Activated CD4-positive, alpha-beta T cell treated with anti-CD3 and anti-CD28 coated beads, Interleukin-2, Interleukin-6, amounts not matched to agents 100 ng/mL and 50 ng/mL, durations not matched to agents 16 hours and 8 hours (primary cell): ENCODE data around the gene THBS1.

Source experiments
- DNase-seq: peaks from one replicate; pipeline ENCODE4 v3.0.0-alpha.2; 2020

THBS1 gene

DNA sequence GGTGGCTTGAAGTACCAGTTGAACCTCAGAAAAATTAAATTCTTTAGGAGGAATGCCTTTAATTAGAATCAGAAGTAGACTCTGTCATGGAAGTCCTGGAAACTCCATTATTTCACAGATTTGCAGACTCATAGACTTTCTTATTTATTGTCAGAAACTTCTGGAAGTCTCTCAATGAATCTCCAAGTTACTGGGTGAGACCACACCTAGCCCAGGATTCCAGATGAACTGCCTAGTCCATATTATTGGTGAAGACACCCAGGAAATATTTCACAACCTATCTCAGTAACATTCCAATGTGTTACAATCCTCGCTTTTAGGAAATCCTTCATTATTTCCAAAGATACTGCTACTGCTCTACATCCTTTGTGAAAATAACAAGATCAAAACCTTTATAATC, 6.5 kb upstream of the THBS1 start:
- DNase-seq = no peak

DNA sequence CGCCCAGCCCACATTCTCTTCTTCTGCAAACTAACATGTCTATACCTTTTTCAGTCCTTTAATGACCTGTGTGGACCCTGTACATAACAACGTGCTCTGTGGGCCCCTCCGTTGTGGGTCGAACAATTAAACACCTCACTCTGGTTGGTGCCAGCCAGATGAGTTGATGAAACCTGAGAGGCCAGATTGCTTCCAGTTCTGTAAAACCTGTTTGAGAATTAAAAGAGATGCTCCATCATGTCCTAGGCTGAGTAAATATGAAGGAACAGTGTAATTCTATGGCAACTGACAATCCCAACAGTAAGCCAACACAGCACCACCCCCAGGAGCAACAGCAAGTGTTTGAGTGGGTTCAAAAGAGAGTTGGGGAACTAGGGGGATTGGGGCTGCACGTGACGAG, 5.7 kb upstream of the THBS1 start:
- DNase-seq = no peak

DNA sequence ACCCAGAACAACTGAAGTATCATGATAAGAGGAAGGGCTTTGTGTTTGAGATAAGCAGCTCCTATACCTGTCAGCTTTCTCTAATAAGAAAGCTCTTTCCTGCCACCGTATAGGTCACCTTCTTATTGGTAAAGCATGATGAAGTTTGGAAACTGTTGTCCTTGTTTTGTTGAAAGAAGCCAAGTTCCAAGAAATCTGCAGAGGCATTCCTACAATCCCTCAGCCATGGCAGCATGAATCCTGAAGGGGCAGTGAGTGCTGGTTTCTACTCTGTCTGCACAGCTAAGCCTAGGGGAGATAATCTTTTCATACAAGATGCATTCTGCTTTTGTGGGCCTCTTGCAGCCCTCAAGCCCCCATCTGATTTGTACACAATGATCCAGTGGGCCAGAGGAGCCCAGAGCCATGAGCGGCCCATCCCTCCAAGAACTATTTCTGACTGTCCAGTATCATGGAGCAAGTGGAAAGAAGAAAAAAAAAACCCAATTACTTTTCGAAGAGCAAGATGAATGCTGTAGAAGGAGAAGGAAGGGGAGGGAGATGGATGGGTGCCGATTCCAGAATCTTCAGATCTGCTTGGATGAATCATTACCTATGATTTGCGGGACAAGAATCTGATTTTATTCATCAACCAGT, 1.9 kb upstream of the THBS1 start:
- no peak for DNase-seq

DNA sequence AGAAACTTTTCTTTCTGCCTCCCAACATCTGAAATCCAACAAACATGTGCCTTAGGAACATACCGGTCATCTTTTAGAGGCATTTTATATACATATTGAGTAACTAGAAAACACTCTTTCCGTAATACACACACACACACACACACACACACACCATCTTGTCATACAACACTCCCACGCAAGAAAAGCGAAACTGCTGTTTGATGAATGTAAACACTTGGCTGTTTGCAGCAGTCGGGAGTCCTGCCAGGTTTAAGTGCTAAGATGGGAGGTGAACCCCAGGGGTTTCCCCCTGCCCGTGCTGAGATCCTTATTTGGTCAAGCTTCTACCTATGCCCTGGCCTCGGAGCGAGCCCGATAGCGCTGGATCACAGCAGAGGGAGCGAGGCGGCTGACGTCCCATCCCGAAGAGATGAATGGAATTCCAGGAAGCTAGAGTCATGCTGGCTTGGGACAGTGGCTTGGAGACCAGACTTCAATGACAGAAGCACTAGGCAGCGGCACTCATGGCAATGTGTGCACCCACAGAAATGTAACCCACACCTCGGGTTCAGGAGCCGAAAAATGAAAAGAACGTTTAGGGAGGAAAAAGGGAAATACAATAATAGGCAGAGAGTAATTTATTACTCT, 1.3 kb upstream of the THBS1 start:
- DNase-seq = no peak

DNA sequence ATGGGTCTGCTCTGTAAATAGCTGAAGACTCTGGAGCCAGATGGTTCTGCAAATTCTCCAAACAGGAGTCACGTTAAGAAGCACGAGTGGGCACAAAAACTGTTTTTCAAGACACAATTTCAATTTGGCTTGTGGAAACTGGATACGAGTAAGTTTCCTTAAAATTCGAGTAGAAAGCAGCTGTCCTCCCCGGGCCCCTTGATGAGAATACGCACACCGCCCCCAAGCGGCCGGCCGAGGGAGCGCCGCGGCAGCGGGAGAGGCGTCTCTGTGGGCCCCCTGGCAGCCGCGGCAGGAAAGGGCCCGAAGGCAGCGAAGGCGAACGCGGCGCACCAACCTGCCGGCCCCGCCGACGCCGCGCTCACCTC, 778 bp upstream of the THBS1 start:
- DNase-seq = peak; percentile 93

DNA sequence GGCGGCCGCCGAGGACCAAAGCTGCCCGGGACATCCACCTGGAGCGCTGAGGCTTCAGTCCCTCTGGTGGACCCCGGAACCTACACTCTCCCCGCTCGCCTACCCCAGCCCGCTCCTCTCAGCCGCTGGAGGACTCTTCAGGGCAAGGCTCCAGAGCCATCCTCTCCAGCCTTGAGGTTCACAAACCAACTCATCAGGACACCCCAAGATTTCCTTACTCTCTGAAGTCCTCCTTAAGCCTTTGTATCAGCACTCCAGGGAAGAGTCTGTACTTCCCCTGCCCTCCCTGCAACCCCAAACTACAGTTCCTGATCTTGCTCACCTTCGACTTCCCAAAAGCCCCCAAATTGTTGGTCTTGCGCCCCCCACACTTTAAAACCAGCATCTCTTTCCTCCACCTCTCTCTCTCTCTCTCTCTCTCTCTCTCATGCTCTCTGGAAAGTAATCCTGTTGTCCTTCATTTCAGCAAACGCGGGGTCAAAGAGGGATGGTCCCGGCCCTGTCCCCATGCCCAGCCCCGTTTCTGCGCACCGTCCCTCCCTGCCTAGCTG, 438 bp downstream of the THBS1 start:
- no peak for DNase-seq

DNA sequence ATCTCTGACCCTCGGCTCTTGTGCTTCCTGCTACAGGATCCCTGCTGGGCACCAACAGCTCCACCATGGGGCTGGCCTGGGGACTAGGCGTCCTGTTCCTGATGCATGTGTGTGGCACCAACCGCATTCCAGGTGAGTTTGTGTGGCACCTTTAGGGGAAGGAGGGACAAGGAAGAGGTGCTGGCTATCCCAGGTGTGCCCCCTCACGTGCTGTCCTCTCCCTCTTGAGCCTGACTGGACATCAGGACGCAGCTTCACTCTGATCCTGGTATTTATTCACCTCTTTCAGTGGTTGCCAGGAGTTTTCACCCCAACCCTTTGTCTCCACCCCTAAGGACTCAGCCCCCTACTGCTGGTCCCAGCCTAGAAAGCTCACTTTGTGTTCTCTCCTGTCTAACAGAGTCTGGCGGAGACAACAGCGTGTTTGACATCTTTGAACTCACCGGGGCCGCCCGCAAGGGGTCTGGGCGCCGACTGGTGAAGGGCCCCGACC, 960 bp downstream of the THBS1 start:
- no peak for DNase-seq

DNA sequence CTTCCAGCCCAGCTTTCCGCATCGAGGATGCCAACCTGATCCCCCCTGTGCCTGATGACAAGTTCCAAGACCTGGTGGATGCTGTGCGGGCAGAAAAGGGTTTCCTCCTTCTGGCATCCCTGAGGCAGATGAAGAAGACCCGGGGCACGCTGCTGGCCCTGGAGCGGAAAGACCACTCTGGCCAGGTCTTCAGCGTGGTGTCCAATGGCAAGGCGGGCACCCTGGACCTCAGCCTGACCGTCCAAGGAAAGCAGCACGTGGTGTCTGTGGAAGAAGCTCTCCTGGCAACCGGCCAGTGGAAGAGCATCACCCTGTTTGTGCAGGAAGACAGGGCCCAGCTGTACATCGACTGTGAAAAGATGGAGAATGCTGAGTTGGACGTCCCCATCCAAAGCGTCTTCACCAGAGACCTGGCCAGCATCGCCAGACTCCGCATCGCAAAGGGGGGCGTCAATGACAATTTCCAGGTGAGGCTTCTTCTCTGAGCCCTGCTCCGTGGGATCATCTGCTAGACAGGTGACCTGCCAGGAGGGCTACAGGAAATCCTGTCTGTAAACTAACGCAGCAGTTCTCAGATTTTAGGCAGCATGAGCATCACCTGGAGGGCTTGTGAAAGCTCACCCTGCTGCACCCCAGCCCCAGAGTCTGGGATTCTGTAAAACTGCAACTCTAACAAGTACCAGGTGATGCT, 1.6 kb downstream of the THBS1 start:
- DNase-seq = no peak

DNA sequence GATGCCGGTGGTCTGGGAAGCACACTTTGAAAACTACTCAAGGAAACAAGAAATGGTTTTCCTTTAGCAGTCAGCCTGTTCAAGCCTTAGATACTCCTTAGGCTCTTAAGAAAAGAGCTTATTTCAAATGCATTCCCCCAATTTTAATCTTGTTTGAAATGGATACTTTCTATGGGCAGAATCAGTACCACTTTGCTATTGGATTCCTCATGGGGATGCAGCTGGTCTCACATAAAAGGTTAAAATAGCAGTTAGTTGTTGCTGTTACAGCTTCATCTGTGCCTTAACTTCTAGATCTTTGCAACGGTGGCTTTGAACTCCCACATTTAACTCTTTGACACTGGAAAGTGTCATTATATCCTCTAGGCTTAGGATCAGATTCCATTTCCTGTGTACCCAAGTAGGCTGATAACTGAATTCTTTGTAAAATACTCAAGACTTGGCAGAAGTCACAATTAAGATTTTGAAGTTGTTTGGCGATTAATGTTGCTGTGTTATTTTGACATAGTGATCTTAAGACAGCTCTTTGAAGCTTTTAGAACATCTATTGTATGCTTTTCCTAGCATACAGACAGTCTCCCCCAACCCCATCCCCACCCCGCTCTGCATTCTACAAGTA, 2.2 kb downstream of the THBS1 start:
- no peak for DNase-seq

DNA sequence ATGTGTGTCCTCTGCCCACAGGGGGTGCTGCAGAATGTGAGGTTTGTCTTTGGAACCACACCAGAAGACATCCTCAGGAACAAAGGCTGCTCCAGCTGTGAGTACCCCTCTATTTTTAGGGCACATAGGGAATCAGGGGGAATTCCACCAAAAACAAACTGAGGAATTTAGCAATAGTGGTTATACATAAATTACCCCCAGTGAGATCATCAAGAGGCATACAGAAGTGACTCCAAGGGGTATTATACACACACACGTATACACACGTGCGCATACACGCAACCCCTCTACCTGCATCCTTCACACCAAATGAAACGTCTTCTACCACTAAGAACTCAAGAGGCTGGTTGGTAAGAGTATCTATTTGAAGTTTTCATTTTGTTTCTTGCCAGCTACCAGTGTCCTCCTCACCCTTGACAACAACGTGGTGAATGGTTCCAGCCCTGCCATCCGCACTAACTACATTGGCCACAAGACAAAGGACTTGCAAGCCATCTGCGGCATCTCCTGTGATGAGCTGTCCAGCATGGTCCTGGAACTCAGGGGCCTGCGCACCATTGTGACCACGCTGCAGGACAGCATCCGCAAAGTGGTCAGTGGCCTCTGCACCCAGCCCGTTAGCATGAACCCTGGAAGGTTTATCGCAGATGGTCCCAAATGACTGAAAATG, 2.9 kb downstream of the THBS1 start:
- peak; percentile 42 for DNase-seq

DNA sequence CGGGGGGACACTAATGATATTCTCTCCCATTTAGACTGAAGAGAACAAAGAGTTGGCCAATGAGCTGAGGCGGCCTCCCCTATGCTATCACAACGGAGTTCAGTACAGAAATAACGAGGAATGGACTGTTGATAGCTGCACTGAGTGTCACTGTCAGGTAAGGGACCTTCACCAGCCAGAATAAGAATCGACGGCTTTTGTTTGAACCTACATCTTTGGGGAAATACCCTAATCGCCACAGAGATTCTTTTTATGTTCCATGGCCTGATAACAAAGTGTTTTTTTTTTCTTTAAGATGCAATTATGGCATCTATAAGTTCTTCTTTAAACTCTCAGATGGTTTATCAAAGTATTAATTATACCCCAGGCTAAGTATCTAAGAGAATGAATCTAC, 3.4 kb downstream of the THBS1 start:
- DNase-seq = no peak

DNA sequence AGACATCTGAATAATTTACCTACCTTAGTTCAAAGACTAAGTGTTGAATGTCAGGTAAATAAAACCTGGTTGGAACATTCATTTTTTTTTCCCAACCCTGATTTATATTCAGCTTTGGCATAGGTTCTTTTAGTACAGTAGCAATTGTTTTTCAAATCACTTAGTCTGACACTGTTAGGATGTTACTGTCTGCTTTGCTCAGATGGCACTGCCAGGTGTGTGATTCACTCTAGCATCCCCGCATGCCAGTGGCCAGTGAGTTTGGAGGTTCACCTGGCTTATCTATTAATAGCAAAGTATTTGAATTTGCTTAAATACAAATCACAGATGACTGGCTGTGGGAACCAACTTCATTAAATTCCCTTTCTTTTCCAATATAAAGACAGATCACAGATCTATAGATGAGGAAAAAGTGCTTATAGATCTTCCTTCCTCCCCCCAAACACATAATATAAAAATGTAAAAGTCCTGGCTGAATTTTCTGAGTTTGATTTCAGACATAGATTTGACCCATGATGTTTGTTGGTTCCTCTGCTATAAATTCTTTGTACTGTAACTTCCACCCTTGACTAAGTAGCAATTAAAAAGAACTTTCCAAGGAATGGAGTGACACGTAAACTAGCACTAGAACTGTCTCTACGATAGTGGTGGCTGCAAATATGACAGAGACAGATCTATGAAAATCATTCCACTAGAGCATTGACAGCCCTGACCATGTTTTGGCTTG, 3.9 kb downstream of the THBS1 start:
- no peak for DNase-seq

DNA sequence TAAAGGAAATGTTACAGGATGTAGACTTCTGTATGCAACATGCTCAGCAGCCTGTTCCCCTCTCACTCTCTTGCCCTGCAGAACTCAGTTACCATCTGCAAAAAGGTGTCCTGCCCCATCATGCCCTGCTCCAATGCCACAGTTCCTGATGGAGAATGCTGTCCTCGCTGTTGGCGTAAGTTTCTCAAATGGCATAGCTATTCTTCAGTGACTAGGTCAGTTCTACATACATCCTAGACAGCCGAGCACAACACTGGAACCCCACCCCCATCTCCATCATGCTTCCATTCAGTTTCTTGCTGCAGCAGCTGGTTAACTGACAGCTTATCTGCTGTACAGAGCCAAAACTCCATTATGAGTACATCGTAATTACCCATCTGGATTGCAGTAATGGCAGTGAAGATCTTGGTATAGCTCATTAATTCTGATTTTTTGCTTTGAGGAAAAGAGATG, 4.5 kb downstream of the THBS1 start:
- DNase-seq = no peak

DNA sequence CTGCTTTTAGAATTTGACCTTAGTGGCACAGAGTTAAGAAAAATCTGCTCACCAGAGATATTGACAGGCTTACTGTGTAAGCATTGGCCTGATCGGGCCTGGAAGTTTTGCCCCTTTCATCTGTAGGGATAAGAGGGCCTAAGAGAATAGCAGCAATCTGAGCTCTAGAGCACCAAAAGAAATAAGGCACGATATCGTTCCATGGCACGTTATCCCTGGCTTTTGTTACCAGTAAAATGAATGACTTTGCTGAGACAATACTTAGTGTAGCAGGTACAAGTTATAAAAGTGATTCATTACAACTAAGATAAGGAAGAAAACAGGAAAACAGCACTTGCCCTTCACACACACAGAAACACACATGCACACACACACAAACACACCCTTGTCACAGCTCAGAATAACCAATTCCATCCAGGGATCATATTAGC, 5.0 kb downstream of the THBS1 start:
- DNase-seq = no peak

DNA sequence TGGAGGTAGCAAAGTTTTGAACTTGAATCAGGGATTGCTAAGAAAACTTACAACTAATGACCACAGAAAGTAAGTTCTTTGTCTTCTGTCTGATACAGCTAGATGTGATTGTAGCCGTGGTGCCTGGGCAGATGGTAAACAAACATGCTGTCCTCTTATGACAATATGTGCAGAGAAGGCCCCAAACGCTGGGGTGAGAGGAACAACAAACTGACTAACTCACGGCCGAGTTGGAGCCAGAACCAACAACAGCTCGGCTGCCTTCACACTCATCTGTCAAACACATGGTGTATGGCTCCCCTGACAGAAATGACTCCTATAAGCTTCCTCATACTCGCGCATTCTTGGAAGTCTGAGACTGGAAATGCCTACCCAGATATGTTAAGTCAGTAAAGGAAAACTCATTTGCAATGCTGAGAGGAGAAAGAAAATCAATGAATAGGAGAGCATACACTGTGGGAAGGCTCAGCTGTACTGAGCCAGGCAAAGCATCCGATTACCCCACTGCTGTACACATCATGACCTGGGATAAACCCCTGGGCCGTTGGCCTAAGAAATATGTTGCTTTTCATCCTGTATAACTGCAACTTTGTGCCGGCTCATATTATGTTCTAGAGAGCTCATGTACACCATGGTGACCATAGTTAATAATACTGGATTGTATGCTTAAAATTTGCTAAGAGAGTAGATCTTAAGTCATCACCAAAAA, 5.7 kb downstream of the THBS1 start:
- DNase-seq = no peak

DNA sequence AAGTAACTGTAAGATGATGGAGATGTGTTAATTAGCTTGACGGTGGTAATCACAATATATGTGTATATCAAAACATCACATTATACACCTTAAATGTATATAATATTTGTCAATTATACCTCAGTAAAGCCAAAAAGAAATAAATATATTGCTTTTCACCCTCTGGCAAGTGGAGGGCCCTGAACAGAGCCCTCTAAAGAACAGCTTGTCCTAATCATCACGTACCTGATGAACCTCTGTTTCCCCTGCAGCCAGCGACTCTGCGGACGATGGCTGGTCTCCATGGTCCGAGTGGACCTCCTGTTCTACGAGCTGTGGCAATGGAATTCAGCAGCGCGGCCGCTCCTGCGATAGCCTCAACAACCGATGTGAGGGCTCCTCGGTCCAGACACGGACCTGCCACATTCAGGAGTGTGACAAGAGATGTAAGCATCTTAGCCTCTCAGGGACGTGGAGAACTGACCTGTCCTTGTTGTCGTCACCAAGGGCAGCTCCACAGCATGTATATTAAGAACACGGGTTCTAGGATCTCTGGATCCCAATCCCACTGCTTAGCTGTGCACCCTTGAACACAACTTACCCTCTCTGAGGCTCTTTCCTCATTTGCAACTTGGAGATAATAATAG, 6.3 kb downstream of the THBS1 start:
- DNase-seq = no peak

DNA sequence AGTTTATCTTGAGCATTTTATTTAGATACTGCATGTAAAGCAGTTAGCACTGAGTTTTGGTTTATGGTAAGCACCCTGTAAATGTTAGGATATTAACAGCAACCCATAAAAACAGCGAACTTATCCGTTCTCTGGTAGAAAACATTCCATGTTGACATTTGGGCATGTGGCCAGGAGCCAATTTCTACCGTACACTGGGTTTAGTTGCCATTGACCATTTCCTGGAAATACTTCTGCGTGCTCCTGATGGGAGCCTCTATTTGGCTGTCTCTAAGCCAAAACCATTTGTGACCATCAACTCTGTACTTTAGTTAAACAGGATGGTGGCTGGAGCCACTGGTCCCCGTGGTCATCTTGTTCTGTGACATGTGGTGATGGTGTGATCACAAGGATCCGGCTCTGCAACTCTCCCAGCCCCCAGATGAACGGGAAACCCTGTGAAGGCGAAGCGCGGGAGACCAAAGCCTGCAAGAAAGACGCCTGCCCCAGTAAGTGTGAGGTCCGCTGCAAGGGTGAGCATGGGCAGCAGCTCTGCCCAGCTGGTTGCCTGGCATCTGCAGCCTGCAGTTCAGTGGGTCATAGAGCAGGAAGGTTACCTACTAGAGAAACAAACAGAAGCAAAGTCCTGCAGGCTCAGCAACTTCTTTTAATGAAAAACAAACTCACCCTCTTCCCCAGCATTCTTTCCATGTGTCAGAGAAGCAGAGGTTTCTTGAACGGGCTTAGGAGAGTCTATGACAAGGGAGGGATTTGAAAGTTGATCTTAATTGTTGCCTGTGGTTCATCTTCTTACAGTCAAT, 7.1 kb downstream of the THBS1 start:
- DNase-seq = no peak

DNA sequence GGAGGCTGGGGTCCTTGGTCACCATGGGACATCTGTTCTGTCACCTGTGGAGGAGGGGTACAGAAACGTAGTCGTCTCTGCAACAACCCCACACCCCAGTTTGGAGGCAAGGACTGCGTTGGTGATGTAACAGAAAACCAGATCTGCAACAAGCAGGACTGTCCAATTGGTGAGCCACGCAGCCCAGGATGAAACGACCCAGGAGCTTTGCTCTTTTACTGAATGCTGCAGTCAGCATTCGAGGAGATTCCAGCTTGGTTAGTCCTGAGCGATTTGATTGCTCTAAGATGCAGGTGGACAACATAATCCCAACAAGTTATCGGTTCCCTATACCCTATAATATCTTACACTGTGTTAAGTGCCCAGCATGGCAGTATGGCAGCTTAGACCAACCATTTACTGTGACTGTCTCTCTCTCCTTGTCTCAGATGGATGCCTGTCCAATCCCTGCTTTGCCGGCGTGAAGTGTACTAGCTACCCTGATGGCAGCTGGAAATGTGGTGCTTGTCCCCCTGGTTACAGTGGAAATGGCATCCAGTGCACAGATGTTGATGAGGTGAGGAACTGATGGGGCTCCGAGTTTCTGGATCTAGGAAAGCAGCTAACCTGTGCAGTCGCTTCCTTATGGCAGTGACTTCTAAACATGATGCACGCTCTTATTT, 7.8 kb downstream of the THBS1 start:
- no peak for DNase-seq

DNA sequence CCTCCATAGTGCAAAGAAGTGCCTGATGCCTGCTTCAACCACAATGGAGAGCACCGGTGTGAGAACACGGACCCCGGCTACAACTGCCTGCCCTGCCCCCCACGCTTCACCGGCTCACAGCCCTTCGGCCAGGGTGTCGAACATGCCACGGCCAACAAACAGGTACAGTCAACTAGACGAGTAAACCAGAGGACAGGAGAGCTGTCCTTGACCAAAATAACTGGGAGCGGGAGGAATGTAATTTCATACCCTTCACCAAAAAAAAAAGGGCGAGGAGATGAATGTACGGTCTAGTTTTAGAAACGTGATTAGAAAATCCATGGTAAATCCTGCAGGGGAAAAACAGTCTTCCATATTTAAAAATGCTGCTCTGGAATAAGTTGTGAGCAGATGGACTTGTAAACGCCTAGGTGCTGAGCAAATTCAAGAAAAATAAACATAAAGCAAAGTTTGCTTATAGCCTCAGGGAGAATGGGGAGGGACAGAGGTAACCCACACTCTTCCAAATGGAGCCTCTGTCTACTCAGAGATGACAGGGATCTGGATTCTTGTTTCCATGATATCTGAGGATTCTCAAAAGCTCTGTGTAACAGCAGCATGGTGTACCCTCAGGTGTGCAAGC, 8.4 kb downstream of the THBS1 start:
- DNase-seq = no peak
